Measurements from ENCODE around the gene CCDC126.
"Not testable (repeated sequence)": the region's sequence is repeated elsewhere in the genome, so short reads cannot be mapped to it uniquely, and the experiment has no call there.

The CCDC126 gene

GRCh38 chr7:23597094-23598091 is at the start of gene CCDC126:
CCDC126 (plus strand) TSS chr7:23597382; CDS start chr7:23611316, 13,934 bp downstream.
- DNase-seq: peak; percentile 14

DNA sequence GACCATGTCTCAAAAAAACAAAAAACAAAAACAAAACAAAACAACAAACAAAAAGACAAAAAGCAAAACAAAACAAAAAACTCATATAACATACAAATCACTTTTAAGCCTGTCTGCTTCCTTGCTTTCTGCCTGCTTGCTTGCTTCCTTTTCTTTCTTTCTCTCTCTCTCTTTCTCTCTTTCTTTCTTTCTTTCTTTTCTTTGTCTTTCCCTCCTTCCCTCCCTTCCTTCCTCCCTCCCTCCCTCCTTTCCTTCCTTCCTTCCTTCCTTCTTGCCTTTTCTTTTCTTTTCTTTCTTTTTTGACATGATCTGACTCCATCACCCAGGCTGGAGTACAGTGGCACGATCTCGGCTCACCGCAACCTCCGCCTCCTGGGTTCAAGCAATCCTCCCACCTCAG is 49.5 kb upstream of the CCDC126 start:
- no peak for DNase-seq

- DNase-seq: no peak
These were observed 38.9 kb upstream of the CCDC126 start for GRCh38 chr7:23558303-23558702.

GRCh38 chr7:23570592-23571200 is 26.5 kb upstream of the CCDC126 start:
- DNase-seq: peak; percentile 33

DNA sequence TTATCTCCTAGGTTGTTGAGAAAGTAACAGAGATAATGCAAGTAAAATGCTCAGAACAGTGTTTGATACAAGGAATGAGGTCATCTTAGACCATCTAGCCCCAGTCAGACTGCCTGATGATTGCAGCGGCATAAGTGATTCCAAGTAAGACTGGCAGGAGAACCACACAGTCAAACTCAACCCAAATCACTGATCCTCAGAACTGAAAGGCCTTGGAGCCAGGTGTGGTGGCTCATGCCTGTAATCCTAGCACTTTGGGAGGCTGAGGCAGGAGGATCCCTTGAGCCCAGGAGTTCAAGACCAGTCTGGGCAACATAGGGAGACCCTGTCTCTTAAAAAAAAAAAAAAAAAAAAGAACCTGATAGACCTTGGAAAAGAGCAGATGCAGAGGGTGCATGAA is 15.2 kb upstream of the CCDC126 start:
- not testable (repeated sequence) for DNase-seq

- DNase-seq: not testable (repeated sequence)
These were observed 11.9 kb upstream of the CCDC126 start for GRCh38 chr7:23585304-23585703.

GRCh38 chr7:23586159-23586558 is 11.0 kb upstream of the CCDC126 start:
- no peak for DNase-seq

DNA sequence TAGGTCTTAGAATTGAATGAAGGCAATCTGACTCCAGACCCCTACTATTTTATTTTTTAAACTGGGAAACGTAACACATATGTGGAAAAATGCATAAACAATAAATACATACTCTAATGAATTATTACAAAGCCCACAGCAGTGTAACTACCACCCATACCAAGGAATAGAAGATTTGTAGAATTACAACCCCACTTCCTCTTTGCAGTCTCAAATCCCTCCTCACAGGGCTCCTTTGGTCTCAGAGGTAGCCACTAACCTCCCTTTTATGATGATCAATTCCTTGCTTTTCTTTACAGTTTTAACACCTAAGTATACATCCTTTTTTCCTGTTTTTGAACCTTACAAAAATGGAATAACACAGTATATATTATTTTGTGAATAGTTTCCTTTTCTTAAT is 6.7 kb upstream of the CCDC126 start:
- no peak for DNase-seq

GRCh38 chr7:23593706-23594105 is 3.5 kb upstream of the CCDC126 start:
- DNase-seq: no peak

DNA sequence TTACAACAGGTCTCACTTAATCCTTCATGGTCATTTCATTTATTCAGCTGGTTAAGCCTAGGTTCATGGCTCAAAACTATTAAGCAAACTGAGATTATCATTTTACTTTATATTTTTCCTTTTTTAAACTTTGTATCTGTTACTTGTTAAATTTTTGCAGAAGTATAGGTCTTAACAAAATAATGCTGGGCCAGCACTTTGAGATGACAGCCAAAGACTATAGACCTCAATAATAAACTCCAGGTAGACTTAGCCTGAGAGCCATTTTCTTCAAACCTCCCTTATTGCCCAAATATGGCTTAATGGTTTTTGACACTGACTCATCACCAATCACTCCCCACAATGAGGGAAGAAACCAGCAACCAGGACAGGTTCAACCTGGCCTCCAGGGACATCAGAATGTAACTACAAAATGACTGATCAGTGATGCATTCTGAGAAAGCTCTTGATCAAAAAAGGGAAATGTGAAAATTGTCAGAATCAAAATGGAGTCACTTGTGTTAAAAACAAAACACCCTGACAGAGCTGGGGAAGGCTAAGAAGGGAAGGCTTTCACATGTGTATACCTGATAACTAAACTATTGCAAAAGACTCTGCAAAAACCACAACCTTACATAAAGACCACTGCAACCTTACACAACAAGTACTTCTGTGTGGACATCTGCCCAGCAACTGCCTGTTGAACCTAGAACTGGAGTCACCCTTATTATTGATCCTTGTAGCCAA is 2.1 kb upstream of the CCDC126 start:
- no peak for DNase-seq

DNA sequence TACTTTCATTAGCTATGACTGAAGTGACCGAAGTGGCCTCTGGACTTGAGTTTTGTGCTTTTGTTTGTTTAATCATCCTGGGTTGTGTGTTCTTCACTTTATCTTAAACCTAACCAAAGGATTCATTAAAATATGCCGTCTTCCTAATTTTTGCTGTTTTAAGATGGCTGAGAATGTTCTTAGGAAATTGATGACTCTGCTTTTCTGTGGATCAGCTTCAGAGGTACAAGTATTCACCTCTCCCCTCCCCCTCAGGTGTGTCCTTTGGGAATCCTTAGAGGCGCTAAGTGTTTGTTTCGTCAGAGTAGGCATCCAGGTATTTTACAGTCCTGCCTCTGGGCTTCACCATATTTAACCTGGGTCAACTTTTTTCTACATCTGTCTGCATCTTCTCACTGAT is 1.1 kb downstream of the CCDC126 start:
- no peak for DNase-seq

- DNase-seq: no peak
These were observed 3.1 kb downstream of the CCDC126 start for GRCh38 chr7:23600236-23600635.

- DNase-seq: no peak
These were observed 6.6 kb downstream of the CCDC126 start for GRCh38 chr7:23603632-23604295.

- DNase-seq: no peak
These were observed 7.1 kb downstream of the CCDC126 start for GRCh38 chr7:23604296-23604640.

- DNase-seq: peak; percentile 85
These were observed 9.9 kb downstream of the CCDC126 start for GRCh38 chr7:23607130-23607529.

GRCh38 chr7:23607866-23608265 is 10.7 kb downstream of the CCDC126 start:
- no peak for DNase-seq

GRCh38 chr7:23615331-23615730 is 18.1 kb downstream of the CCDC126 start:
- no peak for DNase-seq

DNA sequence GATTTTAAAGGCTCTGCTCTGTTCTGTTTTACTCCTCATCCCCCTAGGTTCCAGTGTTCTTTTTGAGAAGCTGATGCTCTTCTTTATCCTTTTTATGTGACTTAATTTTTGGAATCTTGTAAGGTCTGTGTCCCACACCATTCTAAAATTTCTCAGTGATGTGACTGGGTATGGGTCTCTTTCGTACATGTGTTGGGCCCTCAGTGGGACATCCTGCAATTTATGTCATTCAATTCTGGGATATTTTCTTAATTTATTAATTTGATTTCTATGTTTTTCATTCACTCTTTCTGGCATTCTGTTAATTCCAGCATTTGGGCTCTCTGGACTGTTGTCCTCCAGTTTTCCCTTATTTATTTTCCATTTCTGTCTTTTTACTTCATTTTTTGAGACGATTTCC is 19.4 kb downstream of the CCDC126 start:
- no peak for DNase-seq

DNA sequence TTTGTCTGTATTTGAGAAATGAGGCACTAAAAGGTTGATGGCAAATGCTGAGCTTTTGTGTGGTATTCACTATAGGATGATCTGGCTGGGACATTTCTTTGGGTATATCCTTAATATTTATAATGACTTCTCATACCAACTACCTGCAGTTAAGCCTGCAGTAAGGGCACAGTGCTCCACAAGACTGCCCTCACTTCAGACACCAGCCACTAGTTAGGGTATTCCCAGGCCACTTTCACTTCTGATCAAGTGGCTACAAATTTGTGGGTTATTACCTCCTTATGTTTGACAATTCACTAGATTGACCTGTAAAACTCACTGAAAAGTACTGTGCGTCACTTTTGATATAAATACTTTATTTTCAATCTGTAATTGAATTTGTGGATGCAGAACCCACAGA is 20.3 kb downstream of the CCDC126 start:
- DNase-seq: no peak

GRCh38 chr7:23618241-23618640 is 21.1 kb downstream of the CCDC126 start:
- no peak for DNase-seq

DNA sequence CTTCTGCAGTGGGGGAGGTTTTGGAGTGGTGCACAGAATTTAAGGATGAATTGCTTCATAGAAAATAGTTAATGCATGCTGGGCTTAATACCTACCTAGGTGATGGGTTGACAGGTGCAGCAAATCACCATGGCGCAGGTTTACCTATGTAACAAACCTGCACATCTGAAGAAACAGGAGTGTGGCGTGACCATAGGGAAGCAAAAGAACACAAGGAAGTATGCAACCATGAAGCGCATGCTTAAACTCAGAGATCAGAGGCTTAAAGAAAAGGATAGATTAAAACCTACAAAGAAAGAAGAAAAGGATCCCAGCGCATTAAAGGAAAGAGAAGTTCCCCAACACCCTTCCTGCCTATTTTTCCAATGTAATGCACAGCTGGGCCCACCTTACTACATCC is 22.0 kb downstream of the CCDC126 start:
- no peak for DNase-seq

DNA sequence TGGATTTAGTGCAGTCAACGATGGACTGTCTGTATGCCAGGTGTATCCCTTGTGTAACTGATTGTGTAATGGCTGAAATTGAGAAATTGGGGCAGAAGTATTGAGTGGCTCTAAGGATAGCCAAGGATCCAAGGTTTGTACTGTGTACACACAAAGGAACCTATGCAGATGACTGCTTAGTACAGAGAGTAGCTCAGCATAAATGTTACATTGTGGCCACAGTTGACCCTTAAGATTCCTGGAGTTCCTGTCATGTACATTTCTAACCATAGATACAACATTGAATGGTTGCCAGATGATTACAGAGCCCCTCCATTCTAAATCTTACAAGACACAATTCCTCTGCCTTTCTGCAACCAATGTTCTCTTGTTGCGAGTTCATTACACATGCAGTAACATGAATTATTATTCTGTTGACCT is 25.3 kb downstream of the CCDC126 start:
- DNase-seq: no peak

DNA sequence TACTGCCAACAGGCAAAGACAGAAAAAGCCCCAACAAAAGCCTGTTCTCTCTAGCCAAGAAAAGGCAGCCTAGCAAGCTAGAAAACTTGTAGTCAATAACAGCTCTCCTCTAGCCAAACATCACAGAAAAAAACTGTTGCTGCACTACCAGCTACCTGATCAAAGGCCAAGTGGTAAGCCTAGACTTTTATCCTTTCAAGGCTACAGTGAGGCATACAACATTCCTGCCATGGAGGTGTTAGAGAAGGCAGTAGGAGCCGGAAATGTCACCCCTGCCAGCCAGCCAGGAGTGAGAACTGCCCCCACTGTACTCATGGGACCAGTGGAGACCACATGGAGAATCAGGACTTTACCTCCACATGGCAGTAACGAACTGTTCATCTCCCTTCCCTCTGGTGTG is 31.2 kb downstream of the CCDC126 start:
- DNase-seq: no peak

Data from NCI-H524 treated with DMSO at 0.1 percent for 48 hours (cell line).